Retinal pigment epithelial cell (primary cell): ENCODE results near the gene SEC14L1.
A peak's percentile ranks its signal among the peaks of the same experiment; 100 is the strongest.
"Not testable (repeated sequence)": the region's sequence is repeated elsewhere in the genome, so short reads cannot be mapped to it uniquely, and the experiment has no call there.

ENCODE experiments used
- DNase-seq: peaks from one replicate; pipeline ENCODE4 v3.0.0-alpha.2; 2010; ENCODE audit warnings: low read depth
- H3K4me3 ChIP-seq: 2 replicates; pipeline ENCODE4 v1.5.1; 2011; ENCODE audit warnings: mild to moderate bottlenecking, low read length, control low read depth, moderate library complexity
- CTCF ChIP-seq: conservative IDR thresholded peaks from 2 replicates; pipeline ENCODE4 v1.5.1; 2011; ENCODE audit warnings: low read depth, low read length, control low read depth, inconsistent platforms

The SEC14L1 gene

GRCh38 chr17:77148077-77148939 lies 7.5 kb downstream of the SEC14L1 start:
- no peak for DNase-seq
- TF ChIP-seq CTCF: no peak
- no peak overlapping the region for H3K4me3 ChIP-seq

- DNase-seq: no peak
- no peak for TF ChIP-seq CTCF
- H3K4me3 ChIP-seq: no peak overlapping the region
Measured at GRCh38 chr17:77148940-77149510, 8.3 kb downstream of the SEC14L1 start.

GRCh38 chr17:77150196-77150595 lies 9.4 kb downstream of the SEC14L1 start:
- no peak overlapping the region for H3K4me3 ChIP-seq
- no peak for DNase-seq

GRCh38 chr17:77151186-77151585 lies 10.4 kb downstream of the SEC14L1 start:
- peak; percentile 48 for DNase-seq
- no peak for TF ChIP-seq CTCF
- no peak overlapping the region for H3K4me3 ChIP-seq

More at GRCh38 chr17:77150196-77150595, 9.4 kb downstream of the SEC14L1 start:
- no peak for TF ChIP-seq CTCF

GRCh38 chr17:77152056-77152455 lies 11.3 kb downstream of the SEC14L1 start:
- not testable (repeated sequence) for DNase-seq, H3K4me3 ChIP-seq

- TF ChIP-seq CTCF: no peak
- no peak overlapping the region for H3K4me3 ChIP-seq
- DNase-seq: peak; percentile 65
Measured at GRCh38 chr17:77153472-77153871, 12.7 kb downstream of the SEC14L1 start.

GRCh38 chr17:77153999-77154586 lies 13.3 kb downstream of the SEC14L1 start:
- no peak for DNase-seq
- no peak overlapping the region for H3K4me3 ChIP-seq
- TF ChIP-seq CTCF: no peak
